GM23338 (cell line): Measurements from ENCODE around the gene SAFB.

Experiments
- POLR2AphosphoS5 ChIP-seq: IDR thresholded peaks from 2 replicates; pipeline ENCODE4 v1.6.1; 2016; ENCODE audit warnings: antibody characterized with exemption, low read depth
- TF ChIP-seq, protein P1 (sequence below), 2 experiments: fragments of 200-600 bp in 1 of 2; sonication (generic) in 1 of 2; conservative IDR thresholded peaks; 2 replicates each; pipeline versions ENCODE4 v1.5.1 to v1.6.1; 2016 to 2017; ENCODE audit warnings: antibody characterized with exemption in 2 of 2, low read depth in 2 of 2, mild to moderate bottlenecking in 2 of 2, moderate library complexity in 1 of 2

DNA sequence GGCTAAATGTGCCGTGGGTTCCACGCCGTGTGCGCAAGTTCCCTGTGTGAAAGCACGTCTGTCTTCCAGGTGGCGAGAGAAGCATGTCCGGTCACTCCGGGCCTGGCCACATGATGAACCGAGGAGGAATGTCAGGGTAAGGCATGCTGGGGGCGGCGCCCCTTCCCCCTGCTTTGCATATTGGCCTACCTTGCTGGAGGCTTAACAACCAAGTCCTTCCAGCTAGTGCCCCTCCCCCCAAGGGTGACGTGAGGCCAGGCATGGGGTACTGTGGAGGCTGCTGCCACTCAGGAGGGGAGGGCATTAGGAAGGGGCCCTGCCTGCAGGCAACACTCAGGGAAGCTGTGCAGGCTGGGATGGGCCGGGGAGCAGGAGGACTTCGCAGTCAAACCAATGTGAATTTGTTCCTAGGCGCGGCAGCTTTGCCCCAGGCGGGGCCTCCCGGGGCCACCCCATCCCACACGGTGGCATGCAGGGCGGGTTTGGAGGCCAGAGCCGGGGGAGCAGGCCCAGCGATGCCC lies 44.9 kb downstream of the SAFB start:
- TF ChIP-seq POLR2AphosphoS5: no peak
- TF ChIP-seq, protein P1, sequence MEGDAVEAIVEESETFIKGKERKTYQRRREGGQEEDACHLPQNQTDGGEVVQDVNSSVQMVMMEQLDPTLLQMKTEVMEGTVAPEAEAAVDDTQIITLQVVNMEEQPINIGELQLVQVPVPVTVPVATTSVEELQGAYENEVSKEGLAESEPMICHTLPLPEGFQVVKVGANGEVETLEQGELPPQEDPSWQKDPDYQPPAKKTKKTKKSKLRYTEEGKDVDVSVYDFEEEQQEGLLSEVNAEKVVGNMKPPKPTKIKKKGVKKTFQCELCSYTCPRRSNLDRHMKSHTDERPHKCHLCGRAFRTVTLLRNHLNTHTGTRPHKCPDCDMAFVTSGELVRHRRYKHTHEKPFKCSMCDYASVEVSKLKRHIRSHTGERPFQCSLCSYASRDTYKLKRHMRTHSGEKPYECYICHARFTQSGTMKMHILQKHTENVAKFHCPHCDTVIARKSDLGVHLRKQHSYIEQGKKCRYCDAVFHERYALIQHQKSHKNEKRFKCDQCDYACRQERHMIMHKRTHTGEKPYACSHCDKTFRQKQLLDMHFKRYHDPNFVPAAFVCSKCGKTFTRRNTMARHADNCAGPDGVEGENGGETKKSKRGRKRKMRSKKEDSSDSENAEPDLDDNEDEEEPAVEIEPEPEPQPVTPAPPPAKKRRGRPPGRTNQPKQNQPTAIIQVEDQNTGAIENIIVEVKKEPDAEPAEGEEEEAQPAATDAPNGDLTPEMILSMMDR (conservative IDR thresholded peaks at IDR 0.05; ENCODE audit: low read depth in 2 of 2): no peak
